PC-9 (cell line): ENCODE measurements around the gene KCNK13. TPM values are rescaled to one million over a fixed set of nuclear protein-coding genes. Genes with fewer than 3 reads are reported as not detected.

ENCODE experiments used
- BruUV-seq: library from RNA; stranded (reverse); fragments of 400-500 nt; replicated peaks from 2 replicates; lab custom pipeline; 2021; lab: Mats Ljungman, UMichigan
- CTCF ChIA-PET: fragments of 300-600 bp; sonication (Branson Sonifier 250); formaldehyde crosslinking; loops from one replicate; lab custom pipeline; 2022; ENCODE audit warnings: antibody characterized with exemption; lab: Charles Lee
- POLR2A ChIA-PET: fragments of 300-600 bp; sonication (Branson Sonifier 250); formaldehyde crosslinking; loops from one replicate; lab custom pipeline; 2022; ENCODE audit warnings: antibody characterized with exemption; ENCODE audit not compliant: unreplicated experiment; lab: Charles Lee
- DNase-seq, 2 experiments: peaks; one replicate each; pipeline versions ENCODE4 v3.0.0 to v3.0.0-alpha.2; 2015 to 2022; ENCODE audit warnings: mixed read lengths in 1 of 2
- H2AFZ ChIP-seq: fragments of 200-600 bp; sonication (generic); 2 replicates; pipeline ENCODE4 v1.8.1; 2017; ENCODE audit warnings: antibody characterized with exemption
- H3F3A ChIP-seq: fragments of 200-600 bp; sonication (generic); 2 replicates; pipeline ENCODE4 v1.8.1; 2017; ENCODE audit warnings: antibody characterized with exemption, mild to moderate bottlenecking, low read depth; ENCODE audit not compliant: insufficient read depth
- H3K27ac ChIP-seq: fragments of 200-600 bp; sonication (generic); 2 replicates; pipeline ENCODE4 v1.6.1; 2016; ENCODE audit warnings: mixed run types
- H3K27me3 ChIP-seq: fragments of 200-600 bp; sonication (generic); 2 replicates; pipeline ENCODE4 v1.6.1; 2016; ENCODE audit warnings: low read depth, mixed run types; ENCODE audit not compliant: insufficient read depth
- H3K36me3 ChIP-seq: fragments of 200-600 bp; sonication (generic); 2 replicates; pipeline ENCODE4 v1.6.1; 2016; ENCODE audit warnings: low read depth, mixed run types
- H3K4me1 ChIP-seq: fragments of 200-600 bp; sonication (generic); replicated peaks from 2 replicates; pipeline ENCODE4 v1.6.1; 2016; ENCODE audit warnings: mixed run types; ENCODE audit not compliant: insufficient read depth
- H3K4me2 ChIP-seq: fragments of 200-600 bp; sonication (generic); 2 replicates; pipeline ENCODE4 v1.6.1; 2017; ENCODE audit warnings: mixed run types
- H3K4me3 ChIP-seq: fragments of 200-600 bp; sonication (generic); 2 replicates; pipeline ENCODE4 v1.6.1; 2016; ENCODE audit warnings: mixed run types
- H3K79me2 ChIP-seq: fragments of 200-600 bp; sonication (generic); 2 replicates; pipeline ENCODE4 v1.6.1; 2017; ENCODE audit warnings: low read depth, mixed run types
- H3K9me2 ChIP-seq: fragments of 200-600 bp; sonication (generic); 2 replicates; pipeline ENCODE4 v1.8.1; 2017; ENCODE audit warnings: mild to moderate bottlenecking; ENCODE audit not compliant: insufficient read depth
- H3K9me3 ChIP-seq: fragments of 200-600 bp; sonication (generic); 2 replicates; pipeline ENCODE4 v1.8.1; 2016; ENCODE audit warnings: low read depth; ENCODE audit not compliant: insufficient read depth
- H4K20me1 ChIP-seq: fragments of 200-600 bp; sonication (generic); 2 replicates; pipeline ENCODE4 v1.8.1; 2017; ENCODE audit not compliant: insufficient read depth
- EZH2 ChIP-seq: fragments of 200-600 bp; sonication (generic); IDR thresholded peaks from 2 replicates; pipeline ENCODE4 v1.8.0; 2017; ENCODE audit warnings: antibody characterized with exemption, low read depth
- intact Hi-C: fragments of 100-400 bp; cut with micrococcal nuclease; formaldehyde crosslinking; loops from one replicate; pipeline ENCODE4 v1.10.0; 2022; ENCODE audit not compliant: unreplicated experiment
- total RNA-seq: library from RNA; stranded (reverse); gene quantifications from 2 replicates; pipeline ENCODE4 v1.2.3, GENCODE V29; 2021
- TF ChIP-seq, protein P1 (sequence below): fragments of 200-600 bp; sonication (generic); conservative IDR thresholded peaks from 2 replicates; pipeline ENCODE4 v1.6.1; 2017; ENCODE audit warnings: mixed run types, antibody characterized with exemption, mild to moderate bottlenecking, moderate library complexity

KCNK13 gene
- total RNA-seq, 1 experiment from 2014 or later: not detected

- H3K79me2 ChIP-seq: no peaks in the 10 kb centered on the region
- H3K36me3 ChIP-seq: no peaks in the 10 kb centered on the region
- H3K4me3 ChIP-seq: no peak overlapping the region
- POLR2A ChIA-PET: no interaction called here
- no peak for DNase-seq
- TF ChIP-seq, protein P1, sequence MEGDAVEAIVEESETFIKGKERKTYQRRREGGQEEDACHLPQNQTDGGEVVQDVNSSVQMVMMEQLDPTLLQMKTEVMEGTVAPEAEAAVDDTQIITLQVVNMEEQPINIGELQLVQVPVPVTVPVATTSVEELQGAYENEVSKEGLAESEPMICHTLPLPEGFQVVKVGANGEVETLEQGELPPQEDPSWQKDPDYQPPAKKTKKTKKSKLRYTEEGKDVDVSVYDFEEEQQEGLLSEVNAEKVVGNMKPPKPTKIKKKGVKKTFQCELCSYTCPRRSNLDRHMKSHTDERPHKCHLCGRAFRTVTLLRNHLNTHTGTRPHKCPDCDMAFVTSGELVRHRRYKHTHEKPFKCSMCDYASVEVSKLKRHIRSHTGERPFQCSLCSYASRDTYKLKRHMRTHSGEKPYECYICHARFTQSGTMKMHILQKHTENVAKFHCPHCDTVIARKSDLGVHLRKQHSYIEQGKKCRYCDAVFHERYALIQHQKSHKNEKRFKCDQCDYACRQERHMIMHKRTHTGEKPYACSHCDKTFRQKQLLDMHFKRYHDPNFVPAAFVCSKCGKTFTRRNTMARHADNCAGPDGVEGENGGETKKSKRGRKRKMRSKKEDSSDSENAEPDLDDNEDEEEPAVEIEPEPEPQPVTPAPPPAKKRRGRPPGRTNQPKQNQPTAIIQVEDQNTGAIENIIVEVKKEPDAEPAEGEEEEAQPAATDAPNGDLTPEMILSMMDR: no peak
- no peak for TF ChIP-seq EZH2
- no peak overlapping the region for H3K27ac ChIP-seq
- H2AFZ ChIP-seq: no peak overlapping the region
- no peaks in the 10 kb centered on the region for H3F3A ChIP-seq
- no peaks in the 10 kb centered on the region for H3K9me2 ChIP-seq
- no peaks in the 10 kb centered on the region for H4K20me1 ChIP-seq
- CTCF ChIA-PET: no interaction called here
- no TSS peak for BruUV-seq
- H3K27me3 ChIP-seq: no peaks in the 10 kb centered on the region
- H3K9me3 ChIP-seq: no peaks in the 10 kb centered on the region
- no peaks in the 10 kb centered on the region for H3K4me1 ChIP-seq
- no peak overlapping the region for H3K4me2 ChIP-seq
- intact Hi-C loops: no loop called here
Measured at GRCh38 chr14:90153429-90153828, 91.6 kb downstream of the KCNK13 start.

- TF ChIP-seq, protein P1: no peak
- TF ChIP-seq EZH2: no peak
- ChIA-PET CTCF (no interaction called here), POLR2A (no interaction called here)
- Histone ChIP-seq H3K9me2 (no peaks in the 10 kb centered on the region), H3F3A (no peaks in the 10 kb centered on the region), H3K27ac (no peak overlapping the region), H2AFZ (no peak overlapping the region), H4K20me1 (no peaks in the 10 kb centered on the region), H3K36me3 (no peaks in the 10 kb centered on the region), H3K9me3 (no peaks in the 10 kb centered on the region), H3K4me3 (no peak overlapping the region), H3K4me1 (no peaks in the 10 kb centered on the region), H3K79me2 (no peaks in the 10 kb centered on the region), H3K4me2 (no peak overlapping the region), H3K27me3 (no peaks in the 10 kb centered on the region)
- BruUV-seq: no TSS peak
- intact Hi-C loops: no loop called here
- no peak for DNase-seq
Measured at GRCh38 chr14:90154110-90154509, 92.3 kb downstream of the KCNK13 start.

- POLR2A ChIA-PET: no interaction called here
- BruUV-seq: no TSS peak
- TF ChIP-seq, protein P1: no peak
- TF ChIP-seq EZH2: no peak
Measured at GRCh38 chr14:90159146-90159545, 97.4 kb downstream of the KCNK13 start.

More at GRCh38 chr14:90159146-90159545, 97.4 kb downstream of the KCNK13 start:
- Histone ChIP-seq H3K36me3 (no peaks in the 10 kb centered on the region), H3K9me3 (no peaks in the 10 kb centered on the region), H4K20me1 (no peaks in the 10 kb centered on the region), H2AFZ (no peak overlapping the region), H3K4me3 (no peak overlapping the region), H3K4me1 (no peaks in the 10 kb centered on the region), H3K4me2 (no peak overlapping the region), H3K27me3 (no peaks in the 10 kb centered on the region), H3K27ac (no peak overlapping the region), H3K9me2 (no peaks in the 10 kb centered on the region), H3K79me2 (no peaks in the 10 kb centered on the region), H3F3A (no peaks in the 10 kb centered on the region)
- intact Hi-C loops: no loop called here
- DNase-seq: no peak
- CTCF ChIA-PET: no interaction called here
